ENCODE results near the gene ZNF778.

DNA sequence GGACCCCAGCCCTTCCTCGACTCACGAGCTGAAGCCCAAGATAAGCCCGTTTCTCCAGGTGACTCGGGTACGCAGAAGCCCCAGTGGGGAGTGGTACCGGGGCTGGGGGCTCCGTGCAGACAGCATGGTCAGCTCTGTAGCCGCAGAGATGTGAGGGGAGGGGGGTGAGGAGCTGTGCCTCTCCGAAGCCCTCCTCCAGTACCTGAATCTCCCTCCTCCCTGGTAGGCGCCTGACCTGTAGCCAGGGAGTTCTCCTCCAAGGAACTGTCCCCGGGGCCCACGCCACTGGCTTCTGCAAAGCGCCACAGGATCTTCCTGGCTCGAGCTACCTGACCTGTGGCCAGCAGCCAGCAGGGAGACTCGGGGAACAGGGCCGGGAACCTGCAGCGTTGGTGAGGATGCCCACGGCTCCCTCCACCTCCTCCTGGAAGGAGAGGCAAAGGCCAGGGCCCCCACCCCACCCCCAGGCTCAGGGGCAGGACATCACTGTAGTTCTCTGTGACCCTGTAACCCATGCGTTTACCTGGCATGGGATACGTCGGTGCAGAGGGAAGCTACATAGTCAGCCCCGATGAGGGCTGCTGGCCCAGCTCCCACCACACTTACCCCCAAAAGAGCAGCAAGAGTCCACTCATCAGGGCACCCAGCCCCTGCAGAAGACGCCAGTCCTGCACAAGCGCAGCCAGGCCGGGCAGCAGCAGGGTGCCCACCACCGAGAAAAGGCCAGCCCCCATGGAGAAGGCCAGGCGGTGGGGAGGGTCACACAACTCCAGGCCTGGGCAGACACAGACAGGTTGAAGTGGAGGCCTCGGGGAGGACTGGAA, 18.9 kb upstream of the ZNF778 start:
- TF ChIP-seq EZH2phosphoT487 (IDR thresholded peaks at IDR 0.05): no peak
- TF ChIP-seq, protein P1, sequence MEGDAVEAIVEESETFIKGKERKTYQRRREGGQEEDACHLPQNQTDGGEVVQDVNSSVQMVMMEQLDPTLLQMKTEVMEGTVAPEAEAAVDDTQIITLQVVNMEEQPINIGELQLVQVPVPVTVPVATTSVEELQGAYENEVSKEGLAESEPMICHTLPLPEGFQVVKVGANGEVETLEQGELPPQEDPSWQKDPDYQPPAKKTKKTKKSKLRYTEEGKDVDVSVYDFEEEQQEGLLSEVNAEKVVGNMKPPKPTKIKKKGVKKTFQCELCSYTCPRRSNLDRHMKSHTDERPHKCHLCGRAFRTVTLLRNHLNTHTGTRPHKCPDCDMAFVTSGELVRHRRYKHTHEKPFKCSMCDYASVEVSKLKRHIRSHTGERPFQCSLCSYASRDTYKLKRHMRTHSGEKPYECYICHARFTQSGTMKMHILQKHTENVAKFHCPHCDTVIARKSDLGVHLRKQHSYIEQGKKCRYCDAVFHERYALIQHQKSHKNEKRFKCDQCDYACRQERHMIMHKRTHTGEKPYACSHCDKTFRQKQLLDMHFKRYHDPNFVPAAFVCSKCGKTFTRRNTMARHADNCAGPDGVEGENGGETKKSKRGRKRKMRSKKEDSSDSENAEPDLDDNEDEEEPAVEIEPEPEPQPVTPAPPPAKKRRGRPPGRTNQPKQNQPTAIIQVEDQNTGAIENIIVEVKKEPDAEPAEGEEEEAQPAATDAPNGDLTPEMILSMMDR (IDR thresholded peaks at IDR 0.05): no peak
- no peak for TF ChIP-seq EZH2 (IDR thresholded peaks at IDR 0.05)

Measured in neural progenitor cell (in vitro differentiated cells).